Measurements from ENCODE around the gene CDC42BPG. TPM values are rescaled to one million over a fixed set of nuclear protein-coding genes. Genes with fewer than 3 reads are reported as not detected.

CDC42BPG gene
- total and polyA plus RNA-seq, 9 of the 15 experiments (the other 6 are each of a cell fraction or from before 2014, with no cell fraction given), result 0.04 to 8.8 (median 2.1) TPM

DNA sequence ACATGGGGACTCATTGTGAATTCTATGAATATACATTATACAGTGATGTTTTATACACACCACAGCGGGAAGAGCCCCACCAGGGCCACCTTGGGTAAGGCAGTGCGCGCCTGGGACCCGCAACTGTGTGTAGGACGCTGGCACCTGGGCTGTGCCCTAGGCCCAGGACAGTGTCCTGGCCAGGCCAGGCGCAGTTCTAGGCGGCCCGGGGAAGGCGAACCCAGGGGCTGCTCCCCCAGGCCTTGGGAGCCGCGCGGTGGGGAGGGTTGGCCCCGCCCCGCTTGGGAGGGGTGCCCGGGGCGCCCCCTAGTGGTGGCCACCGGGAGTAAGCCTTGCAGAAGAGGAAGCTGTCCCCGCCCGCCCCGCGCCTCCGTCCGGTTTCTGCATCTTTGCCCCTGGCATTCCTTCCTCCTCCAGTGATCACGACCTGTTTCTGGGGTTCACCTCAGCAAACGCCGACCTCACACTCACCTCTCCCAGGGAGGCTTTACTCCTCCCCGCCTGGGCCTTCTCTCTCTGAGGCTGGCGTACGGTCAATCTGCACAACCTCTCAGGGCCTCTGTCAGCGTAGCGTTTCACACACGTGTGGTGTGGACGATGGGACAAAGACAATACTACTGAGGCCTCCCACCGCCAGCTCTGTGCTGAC lies 43.4 kb upstream of the CDC42BPG start (continued):
- TF ChIP-seq POLR2A (conservative IDR thresholded peaks at IDR 0.05) (peak; percentile 66), ZNF584 (CRISPR knock-in tag; IDR thresholded peaks at IDR 0.05; ENCODE audit: low read depth) (no peak; the same call in 1 of the 2 replicates), NCOA1 (IDR thresholded peaks at IDR 0.05; ENCODE audit: low read depth) (no peak), SIRT6 (IDR thresholded peaks at IDR 0.05; ENCODE audit: low read depth, low read length) (no peak), FOXJ3 (CRISPR knock-in tag; IDR thresholded peaks at IDR 0.05) (no peak), KAT2B (IDR thresholded peaks at IDR 0.05; ENCODE audit: low read depth, low read length) (no peak), NFYB (IDR thresholded peaks at IDR 0.05; ENCODE audit: extremely low read depth, insufficient read length) (no peak), ZNF354B (CRISPR knock-in tag; IDR thresholded peaks at IDR 0.05) (no peak), MED1 (CRISPR knock-in tag; IDR thresholded peaks at IDR 0.05; ENCODE audit: borderline replicate concordance) (no peak)
- TF ChIP-seq, protein P1, sequence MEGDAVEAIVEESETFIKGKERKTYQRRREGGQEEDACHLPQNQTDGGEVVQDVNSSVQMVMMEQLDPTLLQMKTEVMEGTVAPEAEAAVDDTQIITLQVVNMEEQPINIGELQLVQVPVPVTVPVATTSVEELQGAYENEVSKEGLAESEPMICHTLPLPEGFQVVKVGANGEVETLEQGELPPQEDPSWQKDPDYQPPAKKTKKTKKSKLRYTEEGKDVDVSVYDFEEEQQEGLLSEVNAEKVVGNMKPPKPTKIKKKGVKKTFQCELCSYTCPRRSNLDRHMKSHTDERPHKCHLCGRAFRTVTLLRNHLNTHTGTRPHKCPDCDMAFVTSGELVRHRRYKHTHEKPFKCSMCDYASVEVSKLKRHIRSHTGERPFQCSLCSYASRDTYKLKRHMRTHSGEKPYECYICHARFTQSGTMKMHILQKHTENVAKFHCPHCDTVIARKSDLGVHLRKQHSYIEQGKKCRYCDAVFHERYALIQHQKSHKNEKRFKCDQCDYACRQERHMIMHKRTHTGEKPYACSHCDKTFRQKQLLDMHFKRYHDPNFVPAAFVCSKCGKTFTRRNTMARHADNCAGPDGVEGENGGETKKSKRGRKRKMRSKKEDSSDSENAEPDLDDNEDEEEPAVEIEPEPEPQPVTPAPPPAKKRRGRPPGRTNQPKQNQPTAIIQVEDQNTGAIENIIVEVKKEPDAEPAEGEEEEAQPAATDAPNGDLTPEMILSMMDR (IDR thresholded peaks at IDR 0.05 in 2 of 3, conservative IDR thresholded peaks at IDR 0.05 in 1 of 3; ENCODE audit: insufficient read depth in 2 of 3, low read depth in 1 of 3, low read length in 3 of 3), result peak; percentile 92 to 93 (median 92)
- TF ChIP-seq, protein P2, sequence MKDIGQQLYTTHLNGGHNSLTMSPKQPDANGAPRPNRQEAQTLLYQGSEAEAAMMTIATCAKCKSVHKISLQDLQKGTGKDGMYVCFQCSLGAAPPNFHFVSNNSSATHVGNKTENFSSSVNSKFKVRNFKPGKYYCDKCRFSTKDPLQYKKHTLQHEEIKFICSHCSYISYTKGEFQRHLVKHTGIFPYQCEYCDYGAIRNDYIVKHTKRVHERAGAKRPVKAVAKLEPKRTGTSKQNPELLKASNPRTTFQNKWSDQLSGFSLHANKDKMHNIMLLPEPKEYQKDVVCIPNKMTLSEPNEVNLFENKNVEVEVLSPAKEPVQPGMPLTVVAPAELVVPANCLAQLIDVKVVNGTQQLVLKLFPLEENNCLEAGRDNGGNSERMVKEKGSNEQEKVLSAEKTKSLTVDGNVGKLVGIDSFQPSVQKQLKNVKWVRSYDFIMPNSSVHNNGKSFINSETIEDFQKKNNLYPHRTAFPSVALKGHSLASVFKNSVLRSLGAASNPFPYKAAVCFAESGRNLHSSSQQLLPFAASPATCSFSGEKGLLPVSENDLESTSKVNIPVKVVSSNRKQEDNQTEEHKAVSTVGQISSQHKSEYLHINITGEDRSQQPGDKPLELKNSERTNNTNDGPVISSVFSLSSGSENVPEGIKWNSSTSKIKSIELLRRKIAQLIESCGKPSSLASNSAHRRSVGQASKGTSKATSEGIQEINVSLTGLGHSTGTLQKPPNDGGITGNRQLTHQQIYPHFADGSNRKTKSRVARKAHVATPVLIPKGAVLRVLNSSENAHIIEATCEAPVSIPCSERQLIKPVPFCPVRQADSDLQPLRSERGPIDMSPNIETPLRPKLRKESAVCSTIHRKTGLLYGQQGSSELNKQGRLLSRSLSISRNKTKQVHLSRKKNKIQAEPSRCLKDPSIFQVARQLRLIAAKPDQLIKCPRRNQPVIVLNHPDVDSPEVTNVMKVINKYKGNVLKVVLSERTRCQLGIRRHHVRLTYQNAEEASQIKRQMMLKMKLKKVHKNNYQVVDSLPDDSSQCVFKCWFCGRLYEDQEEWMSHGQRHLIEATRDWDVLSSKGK (CRISPR knock-in tag; IDR thresholded peaks at IDR 0.05), result no peak
- TF ChIP-seq, protein P3, sequence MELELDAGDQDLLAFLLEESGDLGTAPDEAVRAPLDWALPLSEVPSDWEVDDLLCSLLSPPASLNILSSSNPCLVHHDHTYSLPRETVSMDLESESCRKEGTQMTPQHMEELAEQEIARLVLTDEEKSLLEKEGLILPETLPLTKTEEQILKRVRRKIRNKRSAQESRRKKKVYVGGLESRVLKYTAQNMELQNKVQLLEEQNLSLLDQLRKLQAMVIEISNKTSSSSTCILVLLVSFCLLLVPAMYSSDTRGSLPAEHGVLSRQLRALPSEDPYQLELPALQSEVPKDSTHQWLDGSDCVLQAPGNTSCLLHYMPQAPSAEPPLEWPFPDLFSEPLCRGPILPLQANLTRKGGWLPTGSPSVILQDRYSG (tag; conservative IDR thresholded peaks at IDR 0.05; ENCODE audit: low read depth), result no peak
- TF ChIP-seq, protein P4, sequence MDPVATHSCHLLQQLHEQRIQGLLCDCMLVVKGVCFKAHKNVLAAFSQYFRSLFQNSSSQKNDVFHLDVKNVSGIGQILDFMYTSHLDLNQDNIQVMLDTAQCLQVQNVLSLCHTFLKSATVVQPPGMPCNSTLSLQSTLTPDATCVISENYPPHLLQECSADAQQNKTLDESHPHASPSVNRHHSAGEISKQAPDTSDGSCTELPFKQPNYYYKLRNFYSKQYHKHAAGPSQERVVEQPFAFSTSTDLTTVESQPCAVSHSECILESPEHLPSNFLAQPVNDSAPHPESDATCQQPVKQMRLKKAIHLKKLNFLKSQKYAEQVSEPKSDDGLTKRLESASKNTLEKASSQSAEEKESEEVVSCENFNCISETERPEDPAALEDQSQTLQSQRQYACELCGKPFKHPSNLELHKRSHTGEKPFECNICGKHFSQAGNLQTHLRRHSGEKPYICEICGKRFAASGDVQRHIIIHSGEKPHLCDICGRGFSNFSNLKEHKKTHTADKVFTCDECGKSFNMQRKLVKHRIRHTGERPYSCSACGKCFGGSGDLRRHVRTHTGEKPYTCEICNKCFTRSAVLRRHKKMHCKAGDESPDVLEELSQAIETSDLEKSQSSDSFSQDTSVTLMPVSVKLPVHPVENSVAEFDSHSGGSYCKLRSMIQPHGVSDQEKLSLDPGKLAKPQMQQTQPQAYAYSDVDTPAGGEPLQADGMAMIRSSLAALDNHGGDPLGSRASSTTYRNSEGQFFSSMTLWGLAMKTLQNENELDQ (CRISPR knock-in tag; IDR thresholded peaks at IDR 0.05; ENCODE audit: borderline replicate concordance), result 0 out of 2 replicates have a peak, but pooled peaks have one; percentile 72
- TF ChIP-seq, protein P5, sequence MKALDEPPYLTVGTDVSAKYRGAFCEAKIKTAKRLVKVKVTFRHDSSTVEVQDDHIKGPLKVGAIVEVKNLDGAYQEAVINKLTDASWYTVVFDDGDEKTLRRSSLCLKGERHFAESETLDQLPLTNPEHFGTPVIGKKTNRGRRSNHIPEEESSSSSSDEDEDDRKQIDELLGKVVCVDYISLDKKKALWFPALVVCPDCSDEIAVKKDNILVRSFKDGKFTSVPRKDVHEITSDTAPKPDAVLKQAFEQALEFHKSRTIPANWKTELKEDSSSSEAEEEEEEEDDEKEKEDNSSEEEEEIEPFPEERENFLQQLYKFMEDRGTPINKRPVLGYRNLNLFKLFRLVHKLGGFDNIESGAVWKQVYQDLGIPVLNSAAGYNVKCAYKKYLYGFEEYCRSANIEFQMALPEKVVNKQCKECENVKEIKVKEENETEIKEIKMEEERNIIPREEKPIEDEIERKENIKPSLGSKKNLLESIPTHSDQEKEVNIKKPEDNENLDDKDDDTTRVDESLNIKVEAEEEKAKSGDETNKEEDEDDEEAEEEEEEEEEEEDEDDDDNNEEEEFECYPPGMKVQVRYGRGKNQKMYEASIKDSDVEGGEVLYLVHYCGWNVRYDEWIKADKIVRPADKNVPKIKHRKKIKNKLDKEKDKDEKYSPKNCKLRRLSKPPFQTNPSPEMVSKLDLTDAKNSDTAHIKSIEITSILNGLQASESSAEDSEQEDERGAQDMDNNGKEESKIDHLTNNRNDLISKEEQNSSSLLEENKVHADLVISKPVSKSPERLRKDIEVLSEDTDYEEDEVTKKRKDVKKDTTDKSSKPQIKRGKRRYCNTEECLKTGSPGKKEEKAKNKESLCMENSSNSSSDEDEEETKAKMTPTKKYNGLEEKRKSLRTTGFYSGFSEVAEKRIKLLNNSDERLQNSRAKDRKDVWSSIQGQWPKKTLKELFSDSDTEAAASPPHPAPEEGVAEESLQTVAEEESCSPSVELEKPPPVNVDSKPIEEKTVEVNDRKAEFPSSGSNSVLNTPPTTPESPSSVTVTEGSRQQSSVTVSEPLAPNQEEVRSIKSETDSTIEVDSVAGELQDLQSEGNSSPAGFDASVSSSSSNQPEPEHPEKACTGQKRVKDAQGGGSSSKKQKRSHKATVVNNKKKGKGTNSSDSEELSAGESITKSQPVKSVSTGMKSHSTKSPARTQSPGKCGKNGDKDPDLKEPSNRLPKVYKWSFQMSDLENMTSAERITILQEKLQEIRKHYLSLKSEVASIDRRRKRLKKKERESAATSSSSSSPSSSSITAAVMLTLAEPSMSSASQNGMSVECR (CRISPR knock-in tag; IDR thresholded peaks at IDR 0.05), result no peak

All from K562 (cell line).